CD4-positive, alpha-beta T cell treated with Interleukin-17A for 1 hour (primary cell): Measurements from ENCODE around the gene CRYBB1.

Experiments
- DNase-seq: peaks from one replicate; pipeline ENCODE4 v3.0.0-alpha.2; 2020

CRYBB1 gene

DNA sequence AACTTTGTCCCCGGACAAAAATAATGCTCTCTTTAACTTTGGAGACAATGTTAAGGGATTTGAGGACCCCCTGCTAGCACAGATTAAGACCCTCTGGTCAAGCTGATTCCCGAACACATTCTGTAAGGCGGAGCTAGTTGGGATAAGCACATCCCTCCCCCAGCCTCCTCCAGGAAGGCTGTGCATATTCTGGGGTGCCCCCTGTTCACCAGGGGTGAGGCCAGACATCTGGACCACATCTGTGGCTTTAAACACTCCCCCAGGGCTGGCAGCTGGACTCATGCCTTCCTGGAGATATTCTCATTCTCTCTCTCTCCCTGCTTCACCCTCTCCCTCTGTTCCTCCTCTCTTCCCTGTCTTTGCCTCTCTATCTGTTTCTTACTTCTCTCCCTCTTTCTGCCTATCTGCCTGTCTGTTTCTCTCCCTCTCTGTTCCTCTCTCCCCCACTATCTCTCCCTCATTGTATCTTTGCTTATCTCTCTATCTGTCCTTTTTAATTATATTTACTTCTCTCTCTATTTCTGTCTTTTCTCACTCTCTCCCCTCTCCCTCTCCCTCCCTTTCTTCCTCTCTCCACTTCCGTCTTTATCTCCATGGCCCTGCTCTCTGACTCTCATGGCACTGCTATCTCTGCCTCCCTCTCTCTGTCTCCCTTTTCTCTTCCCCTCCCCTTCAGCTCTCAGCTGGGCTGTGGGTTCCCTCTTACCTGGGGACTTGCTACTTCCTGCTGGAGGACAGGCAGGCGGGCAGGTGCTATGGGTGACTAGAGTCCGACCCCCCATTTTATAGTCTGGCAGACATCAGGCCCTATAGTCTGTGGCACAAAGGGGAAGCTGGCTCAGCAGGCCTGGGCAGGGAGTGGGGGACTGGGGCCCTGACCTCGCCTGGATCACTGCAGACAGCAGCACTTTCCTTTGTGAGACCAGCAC is at the start of gene CRYBB1:
CRYBB1 (minus strand) TSS at position 757 of the 929 bp plus-strand sequence. CDS start 1,708 bp downstream, outside the sequence.
- no peak for DNase-seq

DNA sequence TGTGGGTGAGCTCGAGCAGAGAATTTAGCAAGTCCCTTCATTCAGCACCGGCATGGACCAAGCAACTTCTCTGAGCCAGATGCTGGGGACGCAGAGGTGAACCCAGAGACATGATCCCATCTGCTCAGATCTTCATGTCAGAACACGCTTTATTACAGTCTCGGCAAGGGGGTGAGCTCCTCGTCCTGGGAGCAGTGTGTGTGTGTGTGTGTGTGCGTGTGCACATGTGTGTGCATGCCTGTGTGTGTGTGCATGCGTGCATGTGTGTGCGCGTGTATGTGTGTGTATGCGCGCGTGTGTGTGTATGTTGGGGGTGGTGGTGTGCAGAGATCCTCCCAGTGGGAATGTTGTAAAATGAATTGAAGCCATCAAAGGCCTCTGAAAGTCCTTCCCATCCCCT is 49.3 kb upstream of the CRYBB1 start:
- DNase-seq: no peak

DNA sequence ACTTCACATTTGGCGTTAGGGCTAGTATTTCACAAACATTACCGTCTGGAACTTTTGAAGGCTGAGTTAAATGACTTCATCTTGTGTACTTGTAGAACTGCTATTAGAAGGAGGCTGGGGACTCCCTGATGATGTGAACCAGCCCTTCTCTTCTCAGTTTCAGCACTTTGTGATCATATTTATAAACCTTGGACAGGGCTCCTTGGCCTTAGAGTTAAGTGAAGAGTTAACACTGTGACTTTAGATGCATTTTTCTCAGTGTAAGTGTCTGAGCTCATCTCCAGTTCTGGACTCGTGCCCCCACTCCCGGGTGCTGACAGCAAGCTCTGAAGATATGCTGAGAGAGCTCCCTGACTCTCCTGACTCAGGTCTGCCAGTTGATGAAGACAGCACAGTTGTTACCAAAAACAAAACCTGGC is 48.0 kb upstream of the CRYBB1 start:
- DNase-seq: no peak

GRCh38 chr22:26663374-26663923 is 45.6 kb upstream of the CRYBB1 start:
- DNase-seq: no peak

- no peak for DNase-seq
These were observed 44.3 kb upstream of the CRYBB1 start for GRCh38 chr22:26662160-26662559.

- no peak for DNase-seq
These were observed 43.2 kb upstream of the CRYBB1 start for GRCh38 chr22:26660961-26661578.

DNA sequence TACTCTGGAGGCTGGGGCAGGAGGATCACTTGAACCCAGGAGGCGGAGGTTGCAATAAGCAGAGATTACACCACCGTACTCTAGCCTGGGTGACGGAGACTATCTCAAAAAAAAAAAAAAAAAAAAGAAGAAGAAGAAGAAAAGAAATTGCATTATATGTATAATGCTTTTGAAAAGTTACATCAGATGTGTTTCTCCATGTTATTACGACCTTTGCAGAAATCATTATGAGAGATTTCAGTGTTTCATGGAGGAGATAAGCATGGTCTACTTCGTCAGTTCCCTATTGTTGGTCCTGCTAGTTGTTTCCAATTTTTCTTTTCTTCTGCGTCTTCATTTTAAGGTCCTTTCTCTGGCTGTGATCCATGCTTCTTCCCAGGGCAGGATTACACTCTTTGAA is 42.5 kb upstream of the CRYBB1 start:
- DNase-seq: no peak

DNA sequence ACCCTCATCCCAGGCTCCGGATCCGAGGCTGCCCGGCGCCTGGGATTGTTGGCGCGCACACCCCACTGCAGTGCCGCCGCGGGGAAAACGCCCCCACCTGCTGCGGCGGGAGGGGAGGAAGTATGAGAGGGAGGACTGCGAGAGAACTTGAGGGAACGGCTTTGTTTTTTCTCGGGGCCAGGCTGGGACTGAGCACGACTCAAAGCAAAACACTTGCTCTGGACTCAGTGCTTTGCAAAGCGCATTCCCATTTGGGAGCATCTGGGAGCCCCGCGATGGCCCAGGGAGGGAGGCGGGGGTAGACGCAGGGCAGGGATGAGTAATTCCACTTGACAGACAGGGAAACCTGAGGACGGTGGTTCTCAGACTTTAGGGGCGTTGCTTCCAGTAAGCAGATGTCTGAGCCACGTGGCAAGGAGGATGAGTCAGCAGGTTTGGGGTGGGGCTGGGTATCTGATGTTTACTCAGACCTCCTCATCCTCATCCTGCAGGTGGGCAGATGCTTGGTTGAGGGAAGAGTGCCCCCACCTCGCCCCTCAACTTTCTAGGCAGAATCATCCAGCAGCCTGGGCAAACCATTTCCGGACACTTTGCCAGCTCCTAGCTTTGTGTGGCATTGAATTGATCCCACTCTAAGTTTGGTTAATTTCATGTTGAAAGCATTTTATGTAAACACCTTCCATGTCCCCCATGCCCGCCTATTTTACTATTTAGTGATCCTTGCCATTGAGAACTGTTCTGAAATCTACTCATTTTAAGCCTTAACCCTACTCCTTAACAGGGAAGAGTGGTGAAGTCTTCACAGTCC is 41.0 kb upstream of the CRYBB1 start:
- DNase-seq: peak; percentile 67

- peak; percentile 18 for DNase-seq
These were observed 40.3 kb upstream of the CRYBB1 start for GRCh38 chr22:26658161-26658560.

GRCh38 chr22:26656891-26657851 is 39.3 kb upstream of the CRYBB1 start, which contains the start of gene MIAT:
TSS of gene MIAT (plus strand) at chr22:26657588.
- DNase-seq: peak; percentile 76

GRCh38 chr22:26651815-26652214 is 34.0 kb upstream of the CRYBB1 start:
- DNase-seq: no peak

DNA sequence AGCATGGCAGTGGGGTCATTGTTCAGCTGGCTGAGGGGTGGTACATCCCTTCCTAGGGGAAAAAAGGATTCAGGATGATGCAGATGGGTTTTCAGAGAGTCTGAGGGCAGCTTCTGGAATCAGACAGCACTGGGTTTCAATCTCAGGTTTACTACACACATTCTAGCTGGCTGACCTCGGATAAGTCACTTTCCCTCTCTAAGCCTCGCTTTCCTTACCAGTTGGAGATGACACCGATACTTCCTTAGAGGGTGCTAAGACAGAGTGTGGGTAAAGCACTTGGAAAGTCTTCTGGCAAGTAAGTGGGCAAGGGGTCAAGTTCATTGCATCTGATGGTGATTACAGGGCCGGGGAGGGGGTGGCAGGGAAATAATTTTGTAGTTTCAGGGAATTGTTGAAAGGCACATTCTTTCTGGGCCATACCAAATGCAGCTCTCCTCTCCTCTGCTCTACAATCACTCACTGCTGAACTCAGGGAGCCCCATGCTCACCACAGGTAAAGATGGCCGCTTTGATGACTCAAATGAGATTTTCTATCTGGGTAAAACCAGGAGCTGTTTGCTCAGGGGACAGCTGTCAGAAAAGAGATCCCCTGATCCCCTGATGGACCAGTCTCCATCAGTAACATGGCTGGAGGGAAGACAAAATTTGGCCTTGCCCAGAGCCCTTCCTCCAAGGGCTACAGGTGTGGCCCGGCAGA is 33.0 kb upstream of the CRYBB1 start:
- DNase-seq: no peak

DNA sequence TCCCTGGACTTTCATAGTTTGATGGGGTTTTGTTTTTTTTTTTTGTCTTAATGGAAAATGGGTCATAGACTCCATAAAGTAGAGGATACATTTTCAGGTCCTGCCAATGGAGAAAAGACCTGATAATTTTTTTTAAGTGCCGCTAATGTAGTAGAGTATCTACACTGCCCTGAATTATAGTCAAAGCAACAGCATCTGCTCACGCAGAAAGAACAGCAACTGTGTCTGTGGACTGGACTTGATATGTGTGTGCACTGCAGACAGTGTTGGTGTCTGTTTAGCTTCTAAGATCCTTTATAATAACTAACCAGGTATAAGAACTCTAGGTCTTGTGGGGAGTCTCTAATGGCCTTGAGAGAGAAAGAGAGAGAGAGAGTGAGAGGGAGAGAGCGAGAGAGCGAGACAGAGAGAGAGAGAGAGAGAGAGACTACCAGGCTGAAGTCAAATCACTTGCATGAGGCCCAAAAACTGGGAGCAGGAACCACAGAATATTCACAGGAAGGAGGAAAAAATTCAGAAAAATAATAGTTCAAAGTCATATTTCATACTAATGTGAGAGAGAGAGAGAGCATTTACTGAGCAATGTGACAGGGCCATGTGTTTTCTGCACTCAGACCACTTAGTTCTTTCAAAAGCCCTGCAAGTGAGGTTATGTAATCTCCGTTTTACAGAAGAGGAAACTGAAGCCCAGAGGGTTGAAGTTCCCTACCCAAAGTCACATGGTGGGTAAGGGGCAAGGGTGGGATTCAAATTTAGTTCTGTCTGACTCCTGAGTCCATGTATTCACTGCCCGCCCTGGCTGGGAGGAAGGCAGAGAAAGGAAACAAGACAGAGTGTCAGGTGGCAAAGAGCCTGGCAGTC is 30.9 kb upstream of the CRYBB1 start:
- DNase-seq: peak; percentile 32

GRCh38 chr22:26648011-26648497 is 30.2 kb upstream of the CRYBB1 start:
- peak; percentile 45 for DNase-seq

- DNase-seq: no peak
These were observed 28.3 kb upstream of the CRYBB1 start for GRCh38 chr22:26646158-26646557.

DNA sequence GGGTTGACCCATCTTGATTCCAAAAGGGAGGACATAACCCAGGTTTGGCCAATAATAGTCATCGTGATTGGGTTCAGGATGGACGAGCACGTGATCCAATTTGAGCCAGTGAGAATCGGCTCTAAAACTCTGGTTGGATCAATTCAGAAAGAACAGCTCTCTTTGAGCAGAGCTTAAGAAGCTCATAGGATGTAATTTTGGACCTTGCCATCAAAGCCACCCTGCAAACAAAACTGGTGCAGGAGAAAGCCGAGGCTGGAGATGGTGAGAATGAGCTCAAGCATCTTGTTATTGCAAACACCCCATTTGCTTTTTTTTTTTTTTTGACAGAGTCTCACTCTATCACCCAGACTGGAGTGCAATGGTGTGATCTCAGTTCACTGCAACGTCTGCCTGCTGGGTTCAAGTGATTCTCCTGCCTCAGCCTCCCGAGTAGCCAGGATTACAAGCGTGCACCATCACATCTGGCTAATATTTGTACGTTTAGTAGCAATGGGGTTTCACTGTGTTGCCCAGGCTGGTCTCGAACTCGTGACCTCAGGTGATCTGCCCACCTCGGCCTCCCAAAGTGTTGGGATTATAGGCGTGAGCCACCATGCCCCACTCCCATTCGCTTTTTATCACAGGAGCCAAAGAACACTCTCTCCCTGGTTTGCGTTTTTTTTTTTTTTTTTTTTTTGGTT is 25.7 kb upstream of the CRYBB1 start:
- peak; percentile 46 for DNase-seq

- DNase-seq: peak; percentile 81
These were observed 24.9 kb upstream of the CRYBB1 start for GRCh38 chr22:26642465-26643417.

- no peak for DNase-seq
These were observed 18.5 kb upstream of the CRYBB1 start for GRCh38 chr22:26636296-26636695.
